ENCODE data around the gene FMNL3.

GRCh38 chr12:49673446-49674317, 33.5 kb downstream of the FMNL3 start:
- TF ChIP-seq EZH2 (IDR thresholded peaks at IDR 0.05; ENCODE audit: low read depth) (no peak), CTCF (conservative IDR thresholded peaks at IDR 0.05) (no peak)
